ENCODE measurements around the gene KDM6A.
"Not testable (repeated sequence)": the region's sequence is repeated elsewhere in the genome, so short reads cannot be mapped to it uniquely, and the experiment has no call there.

KDM6A gene

GRCh38 chrX:44961817-44962607 is 89.0 kb downstream of the KDM6A start:
- DNase-seq (ENCODE audit: low spot score) = no peak

- DNase-seq (ENCODE audit: low spot score) = no peak
Measured at GRCh38 chrX:44962944-44963343, 90.0 kb downstream of the KDM6A start.

GRCh38 chrX:44967221-44967620 is 94.2 kb downstream of the KDM6A start:
- no peak for DNase-seq (ENCODE audit: low spot score)

- DNase-seq (ENCODE audit: low spot score) = no peak
Measured at GRCh38 chrX:44970709-44971108, 97.7 kb downstream of the KDM6A start.

DNA sequence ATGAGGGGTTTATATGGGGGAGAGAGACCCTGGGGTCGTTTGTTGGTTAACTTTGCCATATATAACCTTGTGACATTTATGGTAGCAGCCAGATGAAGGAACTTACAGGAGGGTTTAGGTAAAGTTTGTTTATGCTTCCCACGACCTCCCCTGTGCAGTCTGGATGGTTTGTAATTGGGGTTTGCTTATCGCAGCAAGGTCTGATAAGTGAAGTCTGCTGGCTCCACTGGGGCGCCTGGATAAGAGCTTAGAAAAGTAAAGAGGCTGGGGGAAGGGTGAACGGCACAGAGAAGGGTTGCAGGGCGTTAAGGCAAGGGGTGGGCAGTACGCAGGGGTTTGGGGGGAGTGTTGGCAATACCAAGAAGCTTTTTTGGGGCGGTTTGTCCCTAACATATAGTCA is 98.7 kb downstream of the KDM6A start:
- DNase-seq (ENCODE audit: low spot score) = no peak

- DNase-seq (ENCODE audit: low spot score) = no peak
Measured at GRCh38 chrX:44972132-44972531, 99.1 kb downstream of the KDM6A start.

GRCh38 chrX:44973420-44973932 is 100.5 kb downstream of the KDM6A start:
- no peak for DNase-seq (ENCODE audit: low spot score)

GRCh38 chrX:44974451-44974850 is 101.5 kb downstream of the KDM6A start:
- no peak for DNase-seq (ENCODE audit: low spot score)

GRCh38 chrX:44975666-44976263 is 102.8 kb downstream of the KDM6A start:
- DNase-seq (ENCODE audit: low spot score) = no peak

GRCh38 chrX:44978976-44979375 is 106.0 kb downstream of the KDM6A start:
- DNase-seq (ENCODE audit: low spot score) = no peak

GRCh38 chrX:44980403-44980802 is 107.4 kb downstream of the KDM6A start:
- DNase-seq (ENCODE audit: low spot score) = no peak

DNA sequence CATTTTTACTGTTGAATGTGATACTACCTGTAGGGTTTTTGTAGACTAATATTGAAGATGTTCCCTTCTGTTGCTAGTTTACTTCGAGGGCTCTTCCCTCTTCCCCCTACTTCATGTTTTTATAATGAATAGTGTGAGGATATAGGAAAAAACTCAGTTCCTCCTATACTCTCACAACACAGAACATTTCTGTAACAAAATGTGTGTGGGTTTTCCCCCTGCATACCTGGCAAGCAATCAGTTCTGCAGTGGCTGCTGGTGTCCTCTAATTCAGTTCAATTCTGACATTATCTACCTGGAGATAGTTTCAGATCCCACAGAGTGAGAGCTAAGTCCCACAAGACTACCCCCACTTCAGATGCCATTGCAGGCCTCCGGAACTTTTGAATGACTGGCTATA is 107.9 kb downstream of the KDM6A start:
- DNase-seq (ENCODE audit: low spot score) = no peak

GRCh38 chrX:44989995-44990770 is 117.2 kb downstream of the KDM6A start:
- no peak for DNase-seq (ENCODE audit: low spot score)

- no peak for DNase-seq (ENCODE audit: low spot score)
Measured at GRCh38 chrX:44992775-44993174, 119.8 kb downstream of the KDM6A start.

DNA sequence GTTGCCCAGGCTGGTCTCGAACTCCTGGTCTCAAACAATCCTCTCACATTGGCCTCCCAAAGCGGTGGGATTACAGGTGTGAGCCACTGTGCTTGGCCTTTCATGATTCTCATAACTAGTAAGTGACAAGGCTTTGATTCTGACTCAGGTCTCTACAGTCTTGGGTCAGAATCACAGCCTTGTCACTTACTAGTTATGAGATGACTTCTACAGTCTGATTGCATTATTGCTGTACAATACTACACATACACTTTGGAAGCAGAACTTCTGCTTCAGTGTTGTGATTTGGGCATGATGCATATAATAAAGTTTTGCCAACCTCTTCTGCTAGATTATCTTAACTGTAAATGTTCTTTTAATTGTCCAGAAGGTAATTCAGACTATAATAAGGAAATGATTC is 123.3 kb downstream of the KDM6A start:
- no peak for DNase-seq (ENCODE audit: low spot score)

GRCh38 chrX:44997282-44997812 is 124.4 kb downstream of the KDM6A start:
- DNase-seq (ENCODE audit: low spot score) = no peak

DNA sequence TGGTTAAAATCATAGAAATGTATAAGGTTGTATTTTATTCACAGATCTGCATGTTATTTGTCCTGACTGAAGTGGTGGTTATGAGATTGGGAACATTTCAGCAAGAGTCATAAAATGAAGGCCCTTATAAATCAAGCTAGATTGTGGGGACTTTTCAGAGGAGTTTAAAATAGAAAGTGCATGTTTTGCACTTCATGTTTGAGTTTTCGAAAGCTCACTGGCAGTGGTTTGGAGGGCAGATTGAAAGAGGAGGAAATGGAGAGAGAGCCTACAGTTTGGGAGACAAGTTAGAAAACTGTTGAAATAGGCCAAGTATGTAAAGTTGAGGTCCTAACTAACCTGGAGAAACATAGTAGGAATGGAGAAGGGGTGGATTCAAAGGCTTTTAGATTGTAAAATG is 124.9 kb downstream of the KDM6A start:
- no peak for DNase-seq (ENCODE audit: low spot score)

DNA sequence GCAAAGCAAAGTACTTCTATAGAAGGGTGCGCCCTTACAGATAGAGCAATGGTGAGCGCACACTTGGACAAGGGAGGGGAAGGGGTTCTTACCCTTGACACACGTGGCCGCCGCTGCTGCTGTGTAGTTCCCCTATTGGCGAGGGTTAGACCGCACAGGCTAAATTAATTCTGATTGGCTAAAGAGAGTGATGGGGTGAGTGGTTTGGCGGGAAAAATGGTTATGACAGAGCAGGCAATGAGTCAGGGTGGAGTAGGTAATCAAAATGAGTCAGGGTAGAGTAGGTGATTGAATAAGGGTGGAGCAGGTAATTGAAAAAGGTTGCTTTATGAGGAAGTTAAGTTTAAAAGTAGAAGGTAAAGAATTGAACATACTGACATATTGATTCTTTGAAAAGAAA is 126.2 kb downstream of the KDM6A start:
- DNase-seq (ENCODE audit: low spot score) = not testable (repeated sequence)

DNA sequence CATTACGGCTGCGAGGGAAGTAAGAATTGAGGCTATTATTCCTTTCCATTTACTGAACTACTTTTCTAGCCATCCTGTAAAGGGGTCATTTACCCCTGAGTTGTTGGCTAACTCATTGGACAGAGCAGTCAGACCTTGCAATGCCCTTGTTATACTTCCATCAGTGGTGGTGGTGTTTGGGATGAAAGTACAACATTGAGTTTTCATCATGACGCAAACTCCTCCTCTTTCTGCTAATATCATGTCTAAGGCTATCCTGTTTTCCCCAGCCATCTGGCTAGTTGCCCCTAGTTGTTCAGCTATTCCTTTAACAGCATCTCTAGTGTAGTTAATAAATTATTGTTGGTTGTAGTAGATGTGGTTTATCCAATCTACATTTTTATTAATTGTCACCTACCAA is 126.9 kb downstream of the KDM6A start:
- not testable (repeated sequence) for DNase-seq (ENCODE audit: low spot score)

- DNase-seq (ENCODE audit: low spot score) = no peak
Measured at GRCh38 chrX:45001048-45001447, 128.1 kb downstream of the KDM6A start.

DNA sequence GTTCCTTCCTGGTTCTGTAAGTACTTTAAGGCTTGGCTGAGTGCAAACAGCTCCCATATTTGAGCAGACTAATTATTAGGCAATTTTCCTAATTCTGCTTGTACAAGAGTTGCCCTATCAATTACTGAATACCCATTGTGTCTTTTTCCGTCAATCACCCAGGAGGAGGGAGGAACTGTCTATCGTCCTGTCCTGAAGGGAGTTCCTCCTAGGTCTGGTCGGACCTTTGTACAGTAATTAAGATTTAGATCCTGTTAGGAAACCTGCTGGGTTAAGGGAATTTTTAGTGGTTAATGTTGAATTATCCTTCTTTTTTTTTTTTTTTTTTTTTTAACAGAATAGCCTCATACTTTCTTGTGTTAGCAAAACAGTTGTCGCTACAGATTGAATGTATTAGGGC is 130.1 kb downstream of the KDM6A start:
- no peak for DNase-seq (ENCODE audit: low spot score)

- no peak for DNase-seq (ENCODE audit: low spot score)
Measured at GRCh38 chrX:45006002-45006800, 133.2 kb downstream of the KDM6A start.

All from ecto neural progenitor cell (in vitro differentiated cells).